Amniotic stem cell (primary cell): ENCODE data around the gene ACAT2.
A peak's percentile ranks its signal among the peaks of the same experiment; 100 is the strongest.
"Not testable (repeated sequence)": the region's sequence is repeated elsewhere in the genome, so short reads cannot be mapped to it uniquely, and the experiment has no call there.

Source experiments
- DNase-seq: peaks from one replicate; lab custom pipeline; 2025; lab: John Stamatoyannopoulos, UW

The ACAT2 gene

GRCh38 chr6:159730332-159730676 lies 31.5 kb upstream of the ACAT2 start:
- no peak for DNase-seq

- not testable (repeated sequence) for DNase-seq
Observed at GRCh38 chr6:159732550-159732949, 29.3 kb upstream of the ACAT2 start.

- DNase-seq, result not testable (repeated sequence)
Observed at GRCh38 chr6:159733395-159733794, 28.4 kb upstream of the ACAT2 start.

GRCh38 chr6:159736908-159737307 lies 24.9 kb upstream of the ACAT2 start:
- DNase-seq, result no peak

GRCh38 chr6:159739341-159739740 lies 22.5 kb upstream of the ACAT2 start:
- no peak for DNase-seq

- no peak for DNase-seq
Observed at GRCh38 chr6:159742165-159742564, 19.7 kb upstream of the ACAT2 start.

GRCh38 chr6:159745081-159745480 lies 16.8 kb upstream of the ACAT2 start:
- no peak for DNase-seq

GRCh38 chr6:159746759-159747158 lies 15.1 kb upstream of the ACAT2 start:
- DNase-seq, result no peak

- not testable (repeated sequence) for DNase-seq
Observed at GRCh38 chr6:159748127-159748526, 13.7 kb upstream of the ACAT2 start.

GRCh38 chr6:159751448-159751847 lies 10.4 kb upstream of the ACAT2 start:
- no peak for DNase-seq

GRCh38 chr6:159753081-159753872 lies 8.6 kb upstream of the ACAT2 start:
- no peak for DNase-seq

- DNase-seq, result no peak
Observed at GRCh38 chr6:159754401-159754800, 7.4 kb upstream of the ACAT2 start.

GRCh38 chr6:159754959-159755914 lies 6.6 kb upstream of the ACAT2 start:
- DNase-seq, result no peak

- DNase-seq, result no peak
Observed at GRCh38 chr6:159756508-159756907, 5.3 kb upstream of the ACAT2 start.

GRCh38 chr6:159758031-159759001 lies 3.5 kb upstream of the ACAT2 start:
- DNase-seq, result no peak

GRCh38 chr6:159759645-159760044 lies 2.2 kb upstream of the ACAT2 start:
- no peak for DNase-seq

- DNase-seq, result peak; percentile 4
Observed at GRCh38 chr6:159760602-159761057, 1.2 kb upstream of the ACAT2 start.

- no peak for DNase-seq
Observed at GRCh38 chr6:159761129-159761872, 544 bp upstream of the ACAT2 start.

GRCh38 chr6:159762681-159763293 lies 942 bp downstream of the ACAT2 start:
- DNase-seq, result no peak

GRCh38 chr6:159766906-159767305 lies 5.1 kb downstream of the ACAT2 start:
- DNase-seq, result no peak

- DNase-seq, result no peak
Observed at GRCh38 chr6:159769470-159769869, 7.6 kb downstream of the ACAT2 start.
